Uterus (tissue), 4 donors: ENCODE measurements around the gene TSPAN32. TPM values are rescaled to one million over a fixed set of nuclear protein-coding genes. Genes with fewer than 3 reads are reported as not detected.

Source experiments
- DNase-seq, 2 donors: peaks; one replicate each; pipeline ENCODE4 v3.0.0-alpha.2; 2019 to 2020
- H3K27ac ChIP-seq, 2 donors: fragments of 200-600 bp; sonication (generic); 1 replicate in 1 of 2; 2 replicates in 1 of 2; pipeline ENCODE4 v1.5.1; 2016 to 2018
- H3K27me3 ChIP-seq, 2 donors: fragments of 200-600 bp; sonication (generic); one replicate each; pipeline ENCODE4 v1.5.1; 2018 to 2019; ENCODE audit warnings: control low read depth in 1 of 2
- H3K36me3 ChIP-seq, 2 donors: fragments of 200-600 bp; sonication (generic); one replicate each; pipeline ENCODE4 v1.5.1; 2019; ENCODE audit warnings: control low read depth in 1 of 2
- H3K4me1 ChIP-seq, 2 donors: fragments of 200-600 bp; sonication (generic); one replicate each; pipeline ENCODE4 v1.5.1; 2018 to 2019; ENCODE audit warnings: control low read depth in 1 of 2
- H3K4me3 ChIP-seq, 2 donors: fragments of 200-600 bp; sonication (generic); 1 replicate in 1 of 2; 2 replicates in 1 of 2; pipeline ENCODE4 v1.5.1; 2018 to 2019; ENCODE audit warnings: mild to moderate bottlenecking in 1 of 2
- H3K9me3 ChIP-seq, 2 donors: fragments of 200-600 bp; sonication (generic); one replicate each; pipeline ENCODE4 v1.5.1; 2019; ENCODE audit warnings: control low read depth in 1 of 2
- CTCF ChIP-seq, 4 experiments: fragments of 200-600 bp in 2 of 4; fragments of 450-650 bp in 2 of 4; sonication (generic) in 2 of 4; IDR thresholded peaks; one replicate each; pipeline ENCODE4 v1.5.1; 2016 to 2019; ENCODE audit warnings: antibody characterized with exemption in 4 of 4, mild to moderate bottlenecking in 2 of 4, moderate library complexity in 1 of 4
- POLR2A ChIP-seq, 2 donors: fragments of 450-650 bp; IDR thresholded peaks; one replicate each; pipeline ENCODE4 v1.6.1; 2016; ENCODE audit warnings: antibody characterized with exemption in 2 of 2, mild to moderate bottlenecking in 1 of 2, moderate library complexity in 1 of 2
- intact Hi-C: fragments of 100-400 bp; cut with DNase I; formaldehyde crosslinking; loops from one replicate; pipeline ENCODE4 v1.15.1; 2023; ENCODE audit warnings: low total_unique reads
- total RNA-seq, 4 donors: library from RNA; depleted of rRNA in 3 of 4; stranded (reverse); fragments of >200 nt in 3 of 4; gene quantifications; one replicate each; pipeline versions ENCODE4 v1.1.0 to v1.2.4, GENCODE V29; 2014 to 2023
- donor health status: DM: yes; HTN: yes; CAD: no.

Gene TSPAN32
- total RNA-seq, 4 donors from 2014 or later: 2.5 to 3.3 TPM; not detected in 2

GRCh38 chr11:2319791-2320472 is 18.1 kb downstream of the TSPAN32 start:
- DNase-seq: peak in 1 of 2 donors; percentile 0
- Histone ChIP-seq H3K27ac (no peak overlapping the region), H3K27me3 (no peaks in the 10 kb centered on the region), H3K36me3 (no peaks in the 10 kb centered on the region), H3K4me3 (no peak overlapping the region), H3K9me3 (no peaks in the 10 kb centered on the region), H3K4me1 (peaks cover 0 to 8% of the 10 kb centered on the region in 2 donors)
- TF ChIP-seq POLR2A (IDR thresholded peaks at IDR 0.05): no peak
- TF ChIP-seq CTCF (IDR thresholded peaks at IDR 0.05): no peak
- intact Hi-C loops: no loop called here

- TF ChIP-seq POLR2A (IDR thresholded peaks at IDR 0.05): no peak
- no peak for TF ChIP-seq CTCF (IDR thresholded peaks at IDR 0.05)
- Histone ChIP-seq H3K27ac (no peak overlapping the region), H3K9me3 (no peaks in the 10 kb centered on the region), H3K4me3 (no peak overlapping the region), H3K36me3 (no peaks in the 10 kb centered on the region), H3K27me3 (no peaks in the 10 kb centered on the region), H3K4me1 (peaks cover 0 to 2% of the 10 kb centered on the region in 2 donors)
- intact Hi-C loops: no loop called here
- no peak for DNase-seq
Measured at GRCh38 chr11:2320568-2321310, 18.9 kb downstream of the TSPAN32 start.

GRCh38 chr11:2321311-2321683 is 19.5 kb downstream of the TSPAN32 start:
- DNase-seq: no peak
- Histone ChIP-seq H3K4me3 (no peak overlapping the region), H3K27ac (no peak overlapping the region), H3K36me3 (no peaks in the 10 kb centered on the region), H3K4me1 (no peaks in the 10 kb centered on the region), H3K27me3 (no peaks in the 10 kb centered on the region), H3K9me3 (no peaks in the 10 kb centered on the region)
- TF ChIP-seq CTCF (IDR thresholded peaks at IDR 0.05) (no peak), POLR2A (IDR thresholded peaks at IDR 0.05) (no peak)
- intact Hi-C loops: no loop called here

- H3K4me1 ChIP-seq: no peaks in the 10 kb centered on the region
- no peaks in the 10 kb centered on the region for H3K36me3 ChIP-seq
- TF ChIP-seq POLR2A (IDR thresholded peaks at IDR 0.05) (no peak), CTCF (IDR thresholded peaks at IDR 0.05) (no peak)
- H3K27ac ChIP-seq: no peak overlapping the region
- H3K27me3 ChIP-seq: no peaks in the 10 kb centered on the region
- H3K4me3 ChIP-seq: no peak overlapping the region
- intact Hi-C loops: no loop called here
- no peak for DNase-seq
- H3K9me3 ChIP-seq: no peaks in the 10 kb centered on the region
Measured at GRCh38 chr11:2325123-2325522, 23.3 kb downstream of the TSPAN32 start.

GRCh38 chr11:2325719-2326118 is 23.9 kb downstream of the TSPAN32 start:
- Histone ChIP-seq H3K4me1 (no peaks in the 10 kb centered on the region), H3K4me3 (no peak overlapping the region), H3K27me3 (no peaks in the 10 kb centered on the region), H3K9me3 (no peaks in the 10 kb centered on the region), H3K36me3 (no peaks in the 10 kb centered on the region), H3K27ac (no peak overlapping the region)
- no peak for TF ChIP-seq CTCF (IDR thresholded peaks at IDR 0.05)
- TF ChIP-seq POLR2A (IDR thresholded peaks at IDR 0.05): no peak
- DNase-seq: no peak
- intact Hi-C loops: no loop called here
